Keratinocyte (primary cell): ENCODE results near the gene LSAMP. TPM values are rescaled to one million over a fixed set of nuclear protein-coding genes. Genes with fewer than 3 reads are reported as not detected.

Experiments
- DNase-seq: peaks from one replicate; pipeline ENCODE4 v3.0.0-alpha.2; 2011; ENCODE audit warnings: low read depth, missing footprints, low spot score
- FAIRE-seq: peaks from 2 replicates; lab custom pipeline; 2011; peaks lifted over from hg19 to GRCh38; lab: Jason Lieb, UNC
- H2AFZ ChIP-seq: 2 replicates; pipeline ENCODE4 v1.6.0; 2012; ENCODE audit warnings: low read length, control low read depth, inconsistent platforms; ENCODE audit not compliant: control insufficient read depth
- H3K27ac ChIP-seq: 2 replicates; pipeline ENCODE4 v1.5.1; 2011; ENCODE audit warnings: low read length; ENCODE audit not compliant: control insufficient read depth, insufficient read depth
- H3K27me3 ChIP-seq: 3 replicates; pipeline ENCODE4 v1.6.0; 2011; ENCODE audit warnings: low read length; ENCODE audit not compliant: control insufficient read depth, insufficient read depth; ENCODE audit errors: extremely low read depth
- H3K36me3 ChIP-seq, 2 experiments: 2 replicates in 1 of 2; 3 replicates in 1 of 2; pipeline ENCODE4 v1.5.1; 2011; ENCODE audit warnings: low read length in 2 of 2, mild to moderate bottlenecking in 1 of 2; ENCODE audit not compliant: control insufficient read depth in 2 of 2, insufficient read depth in 2 of 2; ENCODE audit errors: extremely low read depth in 1 of 2
- H3K4me1 ChIP-seq: 3 replicates; pipeline ENCODE4 v1.5.1; 2011; ENCODE audit warnings: low read length; ENCODE audit not compliant: control insufficient read depth, insufficient read depth; ENCODE audit errors: extremely low read depth
- H3K4me2 ChIP-seq: 3 replicates; pipeline ENCODE4 v1.6.0; 2011; ENCODE audit warnings: low read depth, low read length; ENCODE audit not compliant: control insufficient read depth, insufficient read depth; ENCODE audit errors: extremely low read depth
- H3K4me3 ChIP-seq, 3 experiments: fragments of 200-600 bp in 1 of 3; sonication (generic) in 1 of 3; 2 replicates in 2 of 3; 3 replicates in 1 of 3; pipeline ENCODE4 v1.5.1; 2011 to 2016; ENCODE audit warnings: low read length in 3 of 3, mild to moderate bottlenecking in 3 of 3, control low read depth in 2 of 3, inconsistent platforms in 1 of 3, low read depth in 1 of 3, mixed read lengths in 1 of 3, mixed run types in 1 of 3, moderate library complexity in 1 of 3; ENCODE audit not compliant: control insufficient read depth in 2 of 3, insufficient read depth in 2 of 3; ENCODE audit errors: extremely low read depth in 1 of 3
- H3K79me2 ChIP-seq: 2 replicates; pipeline ENCODE4 v1.6.0; 2012; ENCODE audit warnings: low read length; ENCODE audit not compliant: control insufficient read depth, insufficient read depth
- H3K9ac ChIP-seq: 3 replicates; pipeline ENCODE4 v1.6.0; 2011; ENCODE audit warnings: low read length; ENCODE audit not compliant: control insufficient read depth, insufficient read depth; ENCODE audit errors: extremely low read depth
- H3K9me1 ChIP-seq: 3 replicates; pipeline ENCODE4 v1.6.0; 2011; ENCODE audit warnings: low read length; ENCODE audit not compliant: control insufficient read depth, insufficient read depth; ENCODE audit errors: extremely low read depth
- H3K9me3 ChIP-seq: 2 replicates; pipeline ENCODE4 v1.5.1; 2012; ENCODE audit warnings: low read depth, low read length; ENCODE audit not compliant: control insufficient read depth
- H4K20me1 ChIP-seq: 3 replicates; pipeline ENCODE4 v1.6.0; 2011; ENCODE audit warnings: low read length; ENCODE audit not compliant: control insufficient read depth, insufficient read depth; ENCODE audit errors: extremely low read depth
- CTCF ChIP-seq, 3 experiments: IDR thresholded peaks in 1 of 3; conservative IDR thresholded peaks in 1 of 3; optimal IDR thresholded peaks in 1 of 3; 2 replicates in 2 of 3; 3 replicates in 1 of 3; pipeline versions ENCODE3 to v1.5.1; 2011; ENCODE audit warnings: low read length in 3 of 3, mild to moderate bottlenecking in 3 of 3, moderate library complexity in 2 of 3, control low read depth in 1 of 3, inconsistent platforms in 1 of 3; ENCODE audit not compliant: insufficient read depth in 2 of 3; ENCODE audit errors: extremely low read depth in 1 of 3
- EZH2 ChIP-seq: IDR thresholded peaks from one replicate; pipeline ENCODE4 v1.6.1; 2012; ENCODE audit warnings: inconsistent platforms, mild to moderate bottlenecking, low read length, moderate library complexity
- dilution Hi-C: fragments of 300-500 bp; cut with MboI; formaldehyde crosslinking; loops from one replicate; pipeline ENCODE4 v1.7.0; 2020; ENCODE audit warnings: low sequenced_read_pairs; ENCODE audit not compliant: extremely low pct_ligation_motif_present
- polyA plus RNA-seq, 5 experiments: library from polyadenylated mRNA; depleted of rRNA in 3 of 5; stranded (reverse) in 3 of 5; stranded (forward) in 1 of 5; unstranded in 1 of 5; fragments of >200 nt; gene quantifications; 1 replicate in 1 of 5; 2 replicates in 3 of 5; 3 replicates in 1 of 5; pipeline versions ENCODE4 v1.2.1 to v1.2.3, GENCODE V29; 2011 to 2012; ENCODE audit warnings: missing spikeins in 2 of 5, low read depth in 1 of 5, low replicate concordance in 1 of 5

LSAMP gene
- polyA plus RNA-seq, 1 donor (not counting 4 experiments of a cell fraction or from before 2014, with no cell fraction given), result 0.12 TPM

- H4K20me1 ChIP-seq, result no peaks in the 10 kb centered on the region
- no peak overlapping the region for H2AFZ ChIP-seq
- H3K4me1 ChIP-seq, result no peaks in the 10 kb centered on the region
- no peak overlapping the region for H3K9ac ChIP-seq
- H3K9me1 ChIP-seq, result no peaks in the 10 kb centered on the region
- no peak overlapping the region for H3K27ac ChIP-seq
- no peak for DNase-seq
- no peaks in the 10 kb centered on the region for H3K9me3 ChIP-seq
- no peaks in the 10 kb centered on the region for H3K27me3 ChIP-seq
- FAIRE-seq, result no peak
- no peaks in the 10 kb centered on the region for H3K79me2 ChIP-seq
- no peaks in the 10 kb centered on the region for H3K36me3 ChIP-seq
- no peak overlapping the region for H3K4me3 ChIP-seq
- dilution Hi-C loops, result no loop called here
- no peak overlapping the region for H3K4me2 ChIP-seq
- no peak for TF ChIP-seq CTCF (optimal IDR thresholded peaks at IDR 0.05 in 1 of 3, IDR thresholded peaks at IDR 0.05 in 1 of 3, conservative IDR thresholded peaks at IDR 0.05 in 1 of 3; ENCODE audit: extremely low read depth in 1 of 3, insufficient read depth in 2 of 3, low read length in 3 of 3)
- TF ChIP-seq EZH2, result no peak
Observed at GRCh38 chr3:115843206-115843605, 602.1 kb downstream of the LSAMP start.

- Histone ChIP-seq H3K9ac (no peak overlapping the region), H3K36me3 (no peaks in the 10 kb centered on the region), H4K20me1 (no peaks in the 10 kb centered on the region), H3K9me1 (no peaks in the 10 kb centered on the region), H3K27ac (no peak overlapping the region), H3K4me3 (no peak overlapping the region), H3K9me3 (no peaks in the 10 kb centered on the region), H3K79me2 (no peaks in the 10 kb centered on the region), H2AFZ (no peak overlapping the region), H3K4me1 (no peaks in the 10 kb centered on the region), H3K4me2 (no peak overlapping the region), H3K27me3 (no peaks in the 10 kb centered on the region)
- TF ChIP-seq CTCF (optimal IDR thresholded peaks at IDR 0.05 in 1 of 3, IDR thresholded peaks at IDR 0.05 in 1 of 3, conservative IDR thresholded peaks at IDR 0.05 in 1 of 3; ENCODE audit: extremely low read depth in 1 of 3, insufficient read depth in 2 of 3, low read length in 3 of 3), result no peak
- no peak for TF ChIP-seq EZH2
- FAIRE-seq, result no peak
- dilution Hi-C loops, result no loop called here
- DNase-seq, result no peak
Observed at GRCh38 chr3:115839246-115839645, 606.0 kb downstream of the LSAMP start.
